ENCODE results near the gene ZNF76.

DNA sequence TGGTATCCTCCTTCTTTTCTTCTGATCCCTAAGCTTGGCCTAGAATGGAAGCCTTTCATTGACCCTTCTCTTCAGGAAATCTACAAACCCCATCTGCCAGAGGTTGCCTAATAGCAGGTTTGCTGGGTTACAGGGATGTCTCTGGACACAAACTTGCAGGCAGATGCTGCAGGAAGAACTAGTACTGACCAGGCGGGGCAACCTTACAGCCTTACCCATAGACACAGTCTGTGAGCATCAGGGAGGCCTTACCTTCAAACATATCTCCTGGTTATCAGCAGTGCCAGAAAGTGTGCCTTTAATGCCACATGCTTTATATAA, 43.2 kb upstream of the ZNF76 start:
- TF ChIP-seq POLR2A (IDR thresholded peaks at IDR 0.05; ENCODE audit: control extremely low read depth in 1 of 2, low read depth in 2 of 2, low read length in 2 of 2): no peak
- TF ChIP-seq SP2 (IDR thresholded peaks at IDR 0.05; ENCODE audit: low read length): no peak
- TF ChIP-seq TCF12 (IDR thresholded peaks at IDR 0.05; ENCODE audit: low read depth, low read length): no peak
- TF ChIP-seq, protein P1, sequence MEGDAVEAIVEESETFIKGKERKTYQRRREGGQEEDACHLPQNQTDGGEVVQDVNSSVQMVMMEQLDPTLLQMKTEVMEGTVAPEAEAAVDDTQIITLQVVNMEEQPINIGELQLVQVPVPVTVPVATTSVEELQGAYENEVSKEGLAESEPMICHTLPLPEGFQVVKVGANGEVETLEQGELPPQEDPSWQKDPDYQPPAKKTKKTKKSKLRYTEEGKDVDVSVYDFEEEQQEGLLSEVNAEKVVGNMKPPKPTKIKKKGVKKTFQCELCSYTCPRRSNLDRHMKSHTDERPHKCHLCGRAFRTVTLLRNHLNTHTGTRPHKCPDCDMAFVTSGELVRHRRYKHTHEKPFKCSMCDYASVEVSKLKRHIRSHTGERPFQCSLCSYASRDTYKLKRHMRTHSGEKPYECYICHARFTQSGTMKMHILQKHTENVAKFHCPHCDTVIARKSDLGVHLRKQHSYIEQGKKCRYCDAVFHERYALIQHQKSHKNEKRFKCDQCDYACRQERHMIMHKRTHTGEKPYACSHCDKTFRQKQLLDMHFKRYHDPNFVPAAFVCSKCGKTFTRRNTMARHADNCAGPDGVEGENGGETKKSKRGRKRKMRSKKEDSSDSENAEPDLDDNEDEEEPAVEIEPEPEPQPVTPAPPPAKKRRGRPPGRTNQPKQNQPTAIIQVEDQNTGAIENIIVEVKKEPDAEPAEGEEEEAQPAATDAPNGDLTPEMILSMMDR (IDR thresholded peaks at IDR 0.05; ENCODE audit: control extremely low read depth in 1 of 3, insufficient read depth in 1 of 3, low read depth in 1 of 3, low read length in 3 of 3): no peak
- no peak for TF ChIP-seq EZH2 (IDR thresholded peaks at IDR 0.05; ENCODE audit: low read depth, low read length, severe bottlenecking)
- no peak for TF ChIP-seq MAFK (IDR thresholded peaks at IDR 0.05; ENCODE audit: low read depth, low read length)
- TF ChIP-seq JUN (IDR thresholded peaks at IDR 0.05; ENCODE audit: low read depth, low read length): no peak
- TF ChIP-seq TAF7 (optimal IDR thresholded peaks at IDR 0.05; ENCODE audit: borderline replicate concordance, low read depth, low read length): no peak
- TF ChIP-seq, protein P2, sequence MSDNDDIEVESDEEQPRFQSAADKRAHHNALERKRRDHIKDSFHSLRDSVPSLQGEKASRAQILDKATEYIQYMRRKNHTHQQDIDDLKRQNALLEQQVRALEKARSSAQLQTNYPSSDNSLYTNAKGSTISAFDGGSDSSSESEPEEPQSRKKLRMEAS (IDR thresholded peaks at IDR 0.05): no peak
- TF ChIP-seq EP300 (IDR thresholded peaks at IDR 0.05; ENCODE audit: borderline replicate concordance in 1 of 2, low read depth in 2 of 2, low read length in 2 of 2): no peak
- TF ChIP-seq NANOG (IDR thresholded peaks at IDR 0.05; ENCODE audit: insufficient read depth, low read depth, low read length, poor library complexity, severe bottlenecking): no peak
- no peak for TF ChIP-seq JUND (IDR thresholded peaks at IDR 0.05; ENCODE audit: low read length)
- no peak for TF ChIP-seq ZNF274 (IDR thresholded peaks at IDR 0.05; ENCODE audit: borderline replicate concordance, extremely low read depth, low read length)
